Eye (tissue), 1 donor: ENCODE measurements around the gene KCNT1.

Experiments
- DNase-seq: peaks from one replicate; pipeline ENCODE4 v3.0.0-alpha.2; 2015

Gene KCNT1

DNA sequence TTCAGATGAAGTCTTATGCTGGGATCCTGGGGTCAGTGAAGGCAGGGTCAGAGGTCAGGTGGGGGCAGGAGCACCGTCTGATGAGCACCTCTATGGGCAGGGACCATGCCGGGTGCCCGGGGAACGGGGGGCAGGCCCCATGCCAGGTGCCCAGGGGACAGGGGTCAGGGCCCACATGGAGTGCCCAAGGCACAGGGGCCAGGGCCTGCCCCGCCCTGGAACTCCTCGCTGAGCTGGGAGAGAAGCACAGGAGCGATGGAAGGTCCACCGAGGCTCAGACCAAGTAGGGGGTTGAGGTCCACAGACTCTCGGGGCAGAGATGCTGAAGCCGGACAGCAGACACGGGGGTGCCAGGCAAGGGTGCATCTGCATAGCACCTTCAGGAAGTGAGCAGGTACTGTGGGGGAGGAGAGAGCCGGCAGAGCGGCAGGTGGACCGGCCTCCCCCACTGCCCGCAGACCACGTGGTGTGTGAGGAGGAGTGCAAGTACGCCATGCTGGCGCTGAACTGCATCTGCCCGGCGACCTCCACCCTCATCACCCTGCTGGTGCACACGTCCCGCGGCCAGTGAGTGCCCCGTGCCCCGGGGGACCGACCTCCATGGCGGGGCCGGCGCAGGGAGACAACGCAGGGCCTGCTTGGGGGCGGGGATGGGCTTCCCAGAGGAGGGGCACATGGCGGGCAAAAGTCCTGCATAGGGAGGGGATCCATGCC is 67.7 kb downstream of the KCNT1 start:
- DNase-seq, result no peak

DNA sequence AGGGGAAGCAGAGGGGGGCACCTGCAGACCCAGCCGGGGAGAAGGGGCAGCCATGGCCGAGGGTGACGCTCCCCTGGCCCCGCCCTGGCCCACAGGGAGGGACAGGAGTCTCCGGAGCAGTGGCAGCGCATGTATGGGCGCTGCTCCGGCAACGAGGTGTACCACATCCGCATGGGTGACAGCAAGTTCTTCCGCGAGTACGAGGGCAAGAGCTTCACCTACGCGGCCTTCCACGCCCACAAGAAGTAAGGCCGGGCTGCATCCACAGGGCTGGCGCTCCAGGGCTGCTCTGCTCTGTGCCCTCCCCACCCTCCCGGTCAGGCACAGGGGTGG is 68.2 kb downstream of the KCNT1 start:
- DNase-seq, result no peak

DNA sequence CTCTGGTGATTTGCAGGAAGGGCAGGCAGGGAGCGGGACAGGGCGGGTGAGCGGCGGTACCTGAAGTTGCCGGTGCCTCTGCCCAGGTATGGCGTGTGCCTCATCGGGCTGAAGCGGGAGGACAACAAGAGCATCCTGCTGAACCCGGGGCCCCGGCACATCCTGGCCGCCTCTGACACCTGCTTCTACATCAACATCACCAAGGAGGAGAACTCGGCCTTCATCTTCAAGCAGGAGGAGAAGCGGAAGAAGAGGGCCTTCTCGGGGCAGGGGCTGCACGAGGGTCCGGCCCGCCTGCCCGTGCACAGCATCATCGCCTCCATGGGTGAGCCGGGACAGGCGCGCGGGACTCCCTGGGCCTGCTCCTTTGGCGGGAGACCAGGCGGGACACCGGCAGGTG is 68.8 kb downstream of the KCNT1 start:
- no peak for DNase-seq

DNA sequence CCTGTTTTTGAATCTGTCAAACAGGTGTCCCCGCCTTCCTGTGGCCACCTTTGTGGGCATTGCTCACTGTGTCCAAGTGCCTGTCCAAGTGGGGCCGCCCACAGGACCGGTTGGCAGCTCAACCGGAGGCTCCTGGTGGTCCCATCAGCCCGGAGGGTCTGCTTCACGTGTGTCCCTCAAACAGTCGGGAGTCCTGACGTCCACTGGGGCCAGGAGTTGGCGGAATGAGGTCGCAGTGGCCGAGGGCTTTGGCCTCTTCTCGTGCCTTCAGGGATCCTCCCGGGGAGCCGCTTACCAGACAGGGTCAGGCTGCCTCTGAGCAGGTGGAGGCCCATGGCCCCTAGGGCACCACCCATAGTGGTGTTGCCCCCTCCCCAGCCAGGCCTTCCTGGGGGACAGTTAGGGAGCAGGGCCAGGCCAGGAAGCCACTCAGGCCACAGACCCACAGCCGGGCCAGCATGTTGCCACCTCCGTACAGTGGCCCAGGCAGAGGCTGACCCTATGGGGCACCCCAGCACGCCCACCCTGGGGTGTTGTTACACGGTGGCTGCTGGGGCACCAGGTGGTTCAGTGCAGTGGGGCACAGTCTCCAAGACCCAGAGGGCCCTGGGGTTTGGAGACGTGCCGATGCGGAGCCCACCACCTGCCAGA is 69.5 kb downstream of the KCNT1 start:
- no peak for DNase-seq

DNA sequence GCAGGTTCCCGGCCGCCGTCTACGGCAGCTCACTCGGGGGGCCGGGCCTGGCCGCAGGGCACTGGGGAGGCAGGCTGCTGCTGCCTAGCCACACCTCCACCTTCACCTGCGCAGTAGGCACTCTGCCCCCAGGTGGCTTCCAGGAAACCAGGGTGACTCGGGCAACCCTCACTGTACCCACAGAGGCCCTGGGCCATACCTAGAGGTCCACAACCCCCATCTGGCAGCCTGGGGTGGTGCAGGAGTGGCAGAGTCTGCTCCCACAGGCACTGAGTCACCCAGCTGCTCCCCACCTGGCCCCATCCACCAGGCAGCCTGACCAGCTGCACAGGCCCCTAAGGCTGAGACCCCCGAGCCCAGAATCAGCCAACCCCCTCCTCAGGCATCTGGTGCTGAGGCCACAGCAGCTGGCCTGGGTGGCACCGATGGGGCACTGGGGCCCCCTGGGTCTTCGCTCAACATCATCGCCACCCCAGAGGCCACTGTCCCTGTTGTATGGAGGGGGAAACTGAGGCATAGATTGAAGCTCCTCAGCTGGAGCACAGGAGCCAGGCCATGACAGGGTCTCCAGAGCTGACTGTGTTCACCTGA is 70.2 kb downstream of the KCNT1 start:
- DNase-seq, result no peak

DNA sequence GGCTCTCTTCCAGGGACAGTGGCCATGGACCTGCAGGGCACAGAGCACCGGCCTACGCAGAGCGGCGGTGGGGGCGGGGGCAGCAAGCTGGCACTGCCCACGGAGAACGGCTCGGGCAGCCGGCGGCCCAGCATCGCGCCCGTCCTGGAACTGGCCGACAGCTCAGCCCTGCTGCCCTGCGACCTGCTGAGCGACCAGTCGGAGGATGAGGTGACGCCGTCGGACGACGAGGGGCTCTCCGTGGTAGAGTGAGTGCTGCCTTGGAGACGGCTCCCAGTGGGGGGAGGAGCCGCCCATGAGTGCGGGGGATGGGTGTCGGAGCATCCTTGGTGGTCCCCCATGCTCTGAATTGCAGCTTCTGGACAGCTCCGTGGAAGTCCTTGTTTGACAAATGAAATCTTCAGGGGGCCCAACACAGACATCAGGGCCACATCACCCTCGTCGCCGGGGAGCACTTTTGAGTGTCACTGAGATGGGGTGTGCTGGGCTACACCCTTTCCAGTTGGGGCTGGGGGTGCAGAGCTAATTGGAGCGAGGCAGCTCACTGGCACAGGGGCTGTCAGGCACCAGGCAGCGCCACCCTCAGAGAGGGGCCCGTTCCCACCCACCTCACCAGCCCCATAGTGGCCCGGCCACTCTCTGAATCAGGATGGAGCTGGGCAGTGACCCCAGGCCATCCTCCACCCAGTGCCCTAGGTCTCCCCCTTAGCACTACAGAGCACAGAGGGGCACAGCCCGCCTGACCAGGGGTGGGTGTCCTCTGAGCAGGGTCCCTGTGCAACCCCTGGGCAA is 70.9 kb downstream of the KCNT1 start:
- DNase-seq, result peak; percentile 13

DNA sequence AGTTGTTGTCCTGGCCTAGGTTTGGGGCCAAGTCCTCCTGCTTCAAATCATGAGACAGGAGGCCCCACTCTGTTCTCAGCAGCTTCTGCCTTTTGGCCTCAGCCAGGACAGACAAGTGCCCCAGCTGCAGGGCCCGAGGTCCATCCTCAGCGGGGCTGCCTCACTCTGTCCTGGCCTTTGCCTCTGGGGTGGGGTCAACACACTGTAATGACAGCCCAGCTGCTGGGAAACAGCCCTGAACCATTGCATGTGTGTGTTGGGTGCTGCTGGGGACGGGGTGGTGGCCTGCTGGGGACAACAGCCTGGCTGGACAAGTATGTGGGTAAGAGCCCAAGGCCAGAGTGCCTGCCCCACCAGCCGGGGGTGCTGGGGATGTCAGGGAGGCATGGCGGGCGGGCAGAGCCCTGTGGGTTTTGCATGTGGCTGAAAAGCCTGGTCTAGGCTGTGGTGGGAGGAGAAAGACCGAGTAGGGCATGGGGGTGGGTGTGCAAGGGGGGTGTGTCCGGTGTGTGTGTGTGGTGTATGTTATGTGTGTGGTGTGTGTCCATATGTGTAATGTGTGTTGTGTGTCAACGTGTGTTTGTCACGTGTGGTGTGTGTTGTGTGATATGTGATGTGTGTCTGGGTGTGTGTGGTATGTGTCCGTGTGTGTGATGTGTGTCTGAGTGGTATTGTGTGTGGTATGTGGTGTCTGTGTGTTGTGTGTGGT is 71.7 kb downstream of the KCNT1 start:
- no peak for DNase-seq

DNA sequence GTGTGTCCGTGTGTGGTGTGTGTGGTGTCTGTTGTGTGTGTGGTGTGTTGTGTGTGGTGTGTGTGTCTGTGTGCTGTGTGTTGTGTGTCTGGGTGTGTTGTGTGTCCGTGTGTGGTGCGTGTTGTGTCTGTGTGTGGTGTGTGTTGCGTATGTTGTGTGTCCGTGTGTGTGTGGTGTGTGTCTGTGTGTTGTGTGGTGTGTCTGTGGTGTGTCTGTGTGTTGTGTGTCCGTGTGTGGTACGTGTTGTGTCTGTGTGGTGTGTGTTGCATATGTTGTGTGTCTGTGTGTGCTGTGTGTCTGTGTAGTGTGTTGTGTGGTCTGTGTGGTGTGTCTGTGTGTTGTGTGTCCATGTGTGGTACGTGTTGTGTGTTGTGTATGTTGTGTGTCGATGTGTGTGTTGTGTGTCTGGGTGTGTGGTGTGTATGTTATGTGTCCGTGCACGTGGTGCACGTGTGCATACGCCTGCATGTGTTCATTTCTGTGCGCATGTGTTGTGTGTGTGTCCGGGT is 72.3 kb downstream of the KCNT1 start:
- no peak for DNase-seq

DNA sequence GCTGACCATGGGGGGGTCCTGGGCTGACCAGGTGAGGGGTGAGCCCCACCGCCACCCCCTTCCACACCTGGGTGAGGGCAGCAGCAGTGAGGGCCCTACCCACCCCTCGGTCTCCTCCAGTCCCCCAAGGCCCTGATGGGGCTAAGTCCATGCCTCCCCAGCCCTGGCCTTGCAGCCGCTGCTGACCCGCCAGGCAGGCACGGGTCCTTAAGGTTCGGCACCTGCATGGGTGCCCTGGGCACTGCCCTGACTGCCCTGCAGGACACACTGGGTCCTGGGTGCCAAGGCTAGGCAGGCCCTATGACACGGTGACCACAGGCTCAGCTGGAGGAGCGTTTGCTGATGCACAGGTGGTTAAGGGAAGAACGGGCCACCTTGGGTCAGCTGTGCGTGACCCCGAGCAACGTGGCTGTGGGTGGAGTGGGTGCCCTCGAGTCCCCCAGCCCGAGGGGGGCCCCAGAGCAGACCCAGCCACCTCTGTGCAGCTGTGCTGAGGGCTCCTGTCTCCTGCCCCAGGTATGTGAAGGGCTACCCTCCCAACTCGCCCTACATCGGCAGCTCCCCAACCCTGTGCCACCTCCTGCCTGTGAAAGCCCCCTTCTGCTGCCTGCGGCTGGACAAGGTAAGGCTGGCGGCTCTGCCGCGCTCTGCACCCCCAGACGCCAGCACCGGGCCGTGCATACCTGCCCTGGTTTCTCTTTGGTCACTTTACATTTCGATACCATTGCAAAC is 73.0 kb downstream of the KCNT1 start:
- DNase-seq, result no peak

DNA sequence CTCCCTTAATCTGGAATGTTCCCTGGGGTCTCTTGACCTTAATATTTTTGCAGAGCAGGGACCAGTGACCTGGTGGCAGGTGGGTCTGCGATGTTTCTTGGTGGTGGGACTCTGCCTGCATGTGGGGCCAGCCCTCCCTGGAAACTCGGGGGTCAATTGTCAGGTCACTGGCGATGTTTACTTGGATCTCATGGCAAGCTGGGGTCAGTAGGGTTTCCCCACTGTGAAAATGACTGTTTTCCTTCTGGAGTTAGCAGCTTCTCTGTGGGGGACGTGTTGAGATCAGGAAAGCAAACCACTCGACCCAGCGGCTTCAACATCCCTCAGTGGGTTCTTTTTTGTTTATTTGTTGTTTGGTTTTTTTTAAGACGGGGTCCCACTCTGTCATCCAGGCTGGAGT is 73.9 kb downstream of the KCNT1 start:
- no peak for DNase-seq

DNA sequence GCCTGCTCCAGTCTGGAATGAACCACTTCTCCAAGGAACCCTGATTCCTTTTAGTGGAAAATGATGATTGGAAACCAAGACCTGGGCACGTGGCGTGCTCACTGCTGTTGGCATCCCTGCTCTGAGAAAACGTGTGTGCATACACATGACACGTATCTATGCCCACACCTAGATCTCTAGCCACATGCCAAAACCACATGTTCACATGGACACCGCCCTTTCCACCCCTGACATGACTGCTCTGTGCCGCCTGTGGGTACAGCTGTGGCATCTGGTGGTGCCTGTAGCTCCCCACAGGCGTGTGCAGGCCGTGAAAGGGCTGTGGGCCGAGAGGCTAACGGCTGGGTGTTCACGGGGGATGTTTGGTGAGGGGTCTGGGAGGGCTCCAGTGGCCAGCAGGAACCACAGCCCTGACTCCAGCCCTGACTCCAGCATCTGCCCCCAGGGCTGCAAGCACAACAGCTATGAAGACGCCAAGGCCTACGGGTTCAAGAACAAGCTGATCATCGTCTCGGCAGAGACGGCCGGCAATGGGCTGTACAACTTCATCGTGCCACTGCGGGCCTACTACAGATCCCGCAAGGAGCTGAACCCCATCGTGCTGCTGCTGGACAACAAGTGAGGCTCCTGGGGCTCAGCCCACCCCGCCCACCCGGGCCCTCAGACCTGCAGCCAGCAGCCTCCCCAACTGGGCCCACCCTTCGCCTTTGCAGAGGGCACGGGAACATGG is 75.1 kb downstream of the KCNT1 start:
- DNase-seq, result no peak

DNA sequence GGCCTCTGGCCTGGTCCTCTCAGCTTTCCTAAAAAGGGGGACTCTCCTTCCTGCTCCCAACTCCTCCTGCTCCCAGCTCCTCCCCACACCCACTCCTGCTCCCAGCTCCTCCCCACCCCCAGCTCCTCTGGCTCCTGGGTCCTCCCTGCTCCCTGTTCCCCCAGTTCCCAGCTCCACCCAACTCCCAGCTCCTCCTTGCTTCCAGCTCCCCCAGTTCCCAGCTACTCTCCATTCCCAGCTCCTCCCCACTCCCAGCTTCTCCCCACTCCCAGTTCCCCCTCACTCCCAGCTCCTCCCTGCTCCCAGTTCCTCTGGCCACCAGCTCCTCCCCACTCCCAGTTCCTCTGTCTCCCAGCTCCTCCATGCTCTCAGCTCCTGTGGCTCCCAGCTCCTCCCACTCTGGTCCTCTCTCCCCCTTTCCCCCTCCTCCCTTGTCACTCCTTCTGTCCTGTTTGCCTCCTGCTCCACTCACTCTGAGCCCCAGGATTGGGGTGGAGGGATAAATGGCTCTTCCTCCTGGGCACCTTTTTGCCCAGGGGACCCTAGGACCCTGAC is 75.7 kb downstream of the KCNT1 start:
- DNase-seq, result no peak

DNA sequence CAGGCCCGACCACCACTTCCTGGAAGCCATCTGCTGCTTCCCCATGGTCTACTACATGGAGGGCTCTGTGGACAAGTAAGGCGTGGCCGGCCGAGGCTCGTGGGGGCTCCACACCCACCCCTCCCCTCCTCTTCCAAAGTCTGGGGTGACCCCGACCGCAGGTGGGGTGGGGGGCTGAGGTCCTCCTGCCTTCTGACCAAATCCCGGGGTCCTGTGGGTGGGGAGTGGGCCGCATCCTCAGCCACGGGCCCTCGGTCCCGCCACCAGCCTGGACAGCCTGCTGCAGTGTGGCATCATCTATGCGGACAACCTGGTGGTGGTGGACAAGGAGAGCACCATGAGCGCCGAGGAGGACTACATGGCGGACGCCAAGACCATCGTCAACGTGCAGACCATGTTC is 76.4 kb downstream of the KCNT1 start:
- DNase-seq, result no peak

DNA sequence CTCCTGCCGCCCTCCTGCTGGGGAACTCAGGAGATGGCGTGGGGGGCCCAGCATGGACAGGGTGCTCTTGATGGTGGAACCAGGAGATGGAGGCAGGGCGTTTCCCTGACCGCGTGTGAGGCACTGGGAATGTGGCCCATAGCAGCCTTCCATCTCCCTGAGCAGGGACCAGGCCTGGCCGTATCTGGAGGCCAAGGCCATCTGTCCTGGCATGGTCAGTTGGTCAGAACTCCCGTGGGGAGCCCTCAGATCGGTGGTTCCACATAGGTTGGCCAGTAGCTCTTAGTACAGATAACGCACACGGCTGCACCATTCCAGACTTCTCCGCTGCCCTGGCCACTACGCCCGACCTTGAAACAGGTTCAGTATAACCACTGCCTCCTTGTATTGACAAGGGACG is 77.6 kb downstream of the KCNT1 start:
- no peak for DNase-seq

DNA sequence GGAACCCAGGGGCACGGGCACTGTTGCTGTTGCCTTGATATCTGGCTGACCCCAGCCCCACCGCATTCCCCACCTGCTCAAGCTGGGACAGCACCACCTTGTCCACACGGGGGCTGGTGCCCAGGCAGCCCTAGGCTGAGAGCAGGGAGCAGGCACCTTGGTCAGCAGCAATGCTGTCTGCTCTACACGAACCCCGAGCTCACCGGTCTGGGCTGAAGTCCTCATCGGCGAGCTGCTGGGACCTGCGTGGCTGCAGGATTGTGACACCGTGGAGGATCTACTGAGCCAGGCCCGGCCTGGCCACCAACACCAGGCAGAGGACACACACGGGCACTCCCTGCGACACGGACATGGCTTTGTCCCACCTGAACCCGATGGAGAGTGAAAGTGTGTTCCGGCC is 78.1 kb downstream of the KCNT1 start:
- DNase-seq, result no peak

DNA sequence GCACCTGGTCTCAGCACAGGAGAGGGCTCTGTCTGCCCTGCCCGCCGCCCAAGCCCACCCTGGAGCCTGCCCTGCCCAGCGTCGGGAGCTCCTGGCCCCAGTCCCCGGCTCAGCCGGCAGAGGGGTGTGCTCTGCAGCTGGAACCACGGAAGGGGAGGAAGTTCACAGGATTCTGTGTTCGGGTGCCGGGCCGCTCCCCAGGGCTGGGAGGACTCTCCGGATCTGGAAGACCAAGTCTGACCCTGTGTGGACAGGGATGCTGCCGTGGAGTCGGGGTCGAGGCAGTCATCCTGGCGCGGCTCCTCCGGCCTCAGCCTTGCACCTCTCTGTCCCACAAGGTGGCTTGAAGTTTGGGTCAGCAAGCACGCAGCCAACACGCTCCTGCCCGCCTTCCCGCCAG is 78.6 kb downstream of the KCNT1 start:
- no peak for DNase-seq

DNA sequence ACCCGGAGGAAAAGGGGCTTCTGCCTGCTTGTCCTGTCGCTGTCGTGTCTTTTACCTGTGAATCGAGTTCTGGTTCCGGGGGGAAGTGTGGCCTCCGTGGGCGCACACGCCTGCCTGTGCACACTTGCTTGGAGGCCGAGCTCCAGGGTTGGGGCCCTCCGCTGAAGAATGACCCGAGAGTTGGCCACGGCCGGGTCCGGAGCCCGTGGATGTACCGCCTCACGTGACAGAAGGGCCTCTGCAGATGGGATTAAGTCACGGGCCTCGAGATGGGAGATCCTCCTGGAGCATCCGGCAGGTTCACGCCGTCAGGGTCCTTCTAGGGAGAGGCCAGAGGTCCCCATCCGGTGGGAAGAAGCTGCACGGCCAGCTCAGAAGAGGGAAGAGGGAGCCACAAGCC is 81.0 kb downstream of the KCNT1 start:
- DNase-seq, result no peak

DNA sequence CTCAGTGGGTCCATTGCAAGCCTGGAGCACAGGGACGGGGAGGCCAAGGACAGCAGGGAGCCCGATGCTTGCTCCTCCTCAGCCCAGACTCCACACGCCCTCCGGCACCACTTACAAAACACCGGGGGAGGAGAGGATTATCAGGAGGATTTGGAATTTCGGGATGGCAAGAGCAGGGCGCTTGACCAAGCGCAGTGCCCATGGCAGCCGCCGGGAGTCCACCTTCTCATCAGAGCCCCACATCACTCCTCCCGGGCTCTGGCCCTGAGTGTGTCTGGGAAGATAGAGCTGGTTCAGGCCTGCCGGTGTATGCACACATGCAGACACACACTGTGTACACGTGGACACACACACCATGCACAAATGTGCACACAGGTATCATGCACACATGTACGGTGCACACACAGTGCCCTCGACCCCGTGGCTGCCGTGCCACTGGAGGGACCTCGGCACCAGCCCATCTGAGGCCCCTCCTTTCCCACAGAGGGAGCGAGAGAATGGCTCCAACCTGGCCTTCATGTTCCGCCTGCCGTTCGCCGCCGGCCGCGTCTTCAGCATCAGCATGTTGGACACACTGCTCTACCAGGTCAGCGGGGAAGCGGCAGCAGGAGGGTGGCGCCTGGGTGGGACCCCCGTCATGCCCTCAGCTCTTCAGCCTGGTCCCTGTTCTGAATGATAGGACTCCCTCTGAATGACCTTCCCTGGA is 81.7 kb downstream of the KCNT1 start:
- no peak for DNase-seq

DNA sequence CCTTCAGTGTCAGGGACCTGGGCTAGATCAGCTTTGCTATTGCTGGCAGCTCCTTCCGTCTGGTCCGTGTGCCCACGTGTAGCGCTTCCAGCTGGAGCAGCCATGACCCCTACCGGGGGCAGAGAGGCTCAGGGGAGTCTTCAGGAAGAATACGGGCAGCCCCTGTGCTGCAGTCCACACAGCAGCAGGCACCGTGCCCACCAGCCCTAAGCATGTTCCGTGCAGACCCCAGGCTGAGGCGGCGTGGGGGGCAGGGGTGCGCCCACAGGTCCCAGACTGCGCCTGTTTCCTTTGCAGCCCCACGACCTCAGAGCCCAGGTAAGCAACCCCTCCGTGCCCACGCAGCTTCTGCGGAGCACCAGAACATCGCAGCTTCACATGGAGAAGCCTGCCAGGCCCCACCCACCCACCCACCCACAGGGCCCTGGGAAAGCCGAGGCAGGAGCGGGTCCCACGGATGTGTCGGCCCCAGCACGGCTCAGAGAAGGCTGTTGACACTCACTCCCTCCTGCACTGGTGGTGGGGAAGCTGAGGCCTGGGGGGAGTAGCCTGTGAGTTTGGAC is 83.1 kb downstream of the KCNT1 start:
- DNase-seq, result no peak

DNA sequence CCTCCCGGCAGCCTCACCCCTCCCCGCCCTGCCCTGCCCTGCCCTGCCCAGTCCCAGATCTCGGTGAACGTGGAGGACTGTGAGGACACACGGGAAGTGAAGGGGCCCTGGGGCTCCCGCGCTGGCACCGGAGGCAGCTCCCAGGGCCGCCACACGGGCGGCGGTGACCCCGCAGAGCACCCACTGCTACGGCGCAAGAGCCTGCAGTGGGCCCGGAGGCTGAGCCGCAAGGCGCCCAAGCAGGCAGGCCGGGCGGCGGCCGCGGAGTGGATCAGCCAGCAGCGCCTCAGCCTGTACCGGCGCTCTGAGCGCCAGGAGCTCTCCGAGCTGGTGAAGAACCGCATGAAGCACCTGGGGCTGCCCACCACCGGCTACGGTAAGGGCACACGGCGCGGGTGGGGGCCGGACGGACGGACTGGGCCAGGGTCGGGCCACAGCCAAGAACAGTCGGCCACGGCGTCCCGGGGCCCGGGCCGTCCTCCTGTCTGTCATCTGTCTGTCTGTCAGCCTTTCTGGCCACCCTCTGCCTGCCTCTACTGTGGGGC is 84.2 kb downstream of the KCNT1 start:
- no peak for DNase-seq
